PC-9 (cell line): ENCODE data around the gene MOB3B. TPM values are rescaled to one million over a fixed set of nuclear protein-coding genes. Genes with fewer than 3 reads are reported as not detected.

Experiments
- BruUV-seq: library from RNA; stranded (reverse); fragments of 400-500 nt; replicated peaks from 2 replicates; lab custom pipeline; 2021; lab: Mats Ljungman, UMichigan
- CTCF ChIA-PET: fragments of 300-600 bp; sonication (Branson Sonifier 250); formaldehyde crosslinking; loops from one replicate; lab custom pipeline; 2022; ENCODE audit warnings: antibody characterized with exemption; lab: Charles Lee
- POLR2A ChIA-PET: fragments of 300-600 bp; sonication (Branson Sonifier 250); formaldehyde crosslinking; loops from one replicate; lab custom pipeline; 2022; ENCODE audit warnings: antibody characterized with exemption; ENCODE audit not compliant: unreplicated experiment; lab: Charles Lee
- DNase-seq, 2 experiments: peaks; one replicate each; pipeline versions ENCODE4 v3.0.0 to v3.0.0-alpha.2; 2015 to 2022; ENCODE audit warnings: mixed read lengths in 1 of 2
- H2AFZ ChIP-seq: fragments of 200-600 bp; sonication (generic); 2 replicates; pipeline ENCODE4 v1.8.1; 2017; ENCODE audit warnings: antibody characterized with exemption
- H3F3A ChIP-seq: fragments of 200-600 bp; sonication (generic); 2 replicates; pipeline ENCODE4 v1.8.1; 2017; ENCODE audit warnings: antibody characterized with exemption, mild to moderate bottlenecking, low read depth; ENCODE audit not compliant: insufficient read depth
- H3K27ac ChIP-seq: fragments of 200-600 bp; sonication (generic); 2 replicates; pipeline ENCODE4 v1.6.1; 2016; ENCODE audit warnings: mixed run types
- H3K27me3 ChIP-seq: fragments of 200-600 bp; sonication (generic); 2 replicates; pipeline ENCODE4 v1.6.1; 2016; ENCODE audit warnings: low read depth, mixed run types; ENCODE audit not compliant: insufficient read depth
- H3K36me3 ChIP-seq: fragments of 200-600 bp; sonication (generic); 2 replicates; pipeline ENCODE4 v1.6.1; 2016; ENCODE audit warnings: low read depth, mixed run types
- H3K4me1 ChIP-seq: fragments of 200-600 bp; sonication (generic); replicated peaks from 2 replicates; pipeline ENCODE4 v1.6.1; 2016; ENCODE audit warnings: mixed run types; ENCODE audit not compliant: insufficient read depth
- H3K4me2 ChIP-seq: fragments of 200-600 bp; sonication (generic); 2 replicates; pipeline ENCODE4 v1.6.1; 2017; ENCODE audit warnings: mixed run types
- H3K4me3 ChIP-seq: fragments of 200-600 bp; sonication (generic); 2 replicates; pipeline ENCODE4 v1.6.1; 2016; ENCODE audit warnings: mixed run types
- H3K79me2 ChIP-seq: fragments of 200-600 bp; sonication (generic); 2 replicates; pipeline ENCODE4 v1.6.1; 2017; ENCODE audit warnings: low read depth, mixed run types
- H3K9me2 ChIP-seq: fragments of 200-600 bp; sonication (generic); 2 replicates; pipeline ENCODE4 v1.8.1; 2017; ENCODE audit warnings: mild to moderate bottlenecking; ENCODE audit not compliant: insufficient read depth
- H3K9me3 ChIP-seq: fragments of 200-600 bp; sonication (generic); 2 replicates; pipeline ENCODE4 v1.8.1; 2016; ENCODE audit warnings: low read depth; ENCODE audit not compliant: insufficient read depth
- H4K20me1 ChIP-seq: fragments of 200-600 bp; sonication (generic); 2 replicates; pipeline ENCODE4 v1.8.1; 2017; ENCODE audit not compliant: insufficient read depth
- CTCF ChIP-seq: fragments of 200-600 bp; sonication (generic); conservative IDR thresholded peaks from 2 replicates; pipeline ENCODE4 v1.6.1; 2017; ENCODE audit warnings: mixed run types, antibody characterized with exemption, mild to moderate bottlenecking, moderate library complexity
- EZH2 ChIP-seq: fragments of 200-600 bp; sonication (generic); IDR thresholded peaks from 2 replicates; pipeline ENCODE4 v1.8.0; 2017; ENCODE audit warnings: antibody characterized with exemption, low read depth
- intact Hi-C: fragments of 100-400 bp; cut with micrococcal nuclease; formaldehyde crosslinking; loops from one replicate; pipeline ENCODE4 v1.10.0; 2022; ENCODE audit not compliant: unreplicated experiment
- total RNA-seq: library from RNA; stranded (reverse); gene quantifications from 2 replicates; pipeline ENCODE4 v1.2.3, GENCODE V29; 2021

Gene MOB3B
- total RNA-seq, 1 experiment from 2014 or later, result 4.4 TPM

GRCh38 chr9:27538647-27539046 is 9.0 kb upstream of the MOB3B start:
- peaks cover 32% of the 10 kb centered on the region for H3K4me1 ChIP-seq
- no peaks in the 10 kb centered on the region for H3K9me3 ChIP-seq
- H3F3A ChIP-seq, result peaks cover 13% of the 10 kb centered on the region
- no peaks in the 10 kb centered on the region for H3K27me3 ChIP-seq
- ChIA-PET CTCF (no interaction called here), POLR2A (no interaction called here)
- no peak overlapping the region for H2AFZ ChIP-seq
- H3K4me3 ChIP-seq, result no peak overlapping the region
- H3K27ac ChIP-seq, result no peak overlapping the region; the same call in 1 of the 2 replicates
- no peaks in the 10 kb centered on the region for H4K20me1 ChIP-seq
- intact Hi-C loops, result no loop called here
- no TSS peak for BruUV-seq
- no peaks in the 10 kb centered on the region for H3K36me3 ChIP-seq
- no peak overlapping the region for H3K4me2 ChIP-seq
- no peaks in the 10 kb centered on the region for H3K79me2 ChIP-seq
- TF ChIP-seq CTCF, result no peak
- no peak for TF ChIP-seq EZH2
- DNase-seq, result no peak
- H3K9me2 ChIP-seq, result no peaks in the 10 kb centered on the region

DNA sequence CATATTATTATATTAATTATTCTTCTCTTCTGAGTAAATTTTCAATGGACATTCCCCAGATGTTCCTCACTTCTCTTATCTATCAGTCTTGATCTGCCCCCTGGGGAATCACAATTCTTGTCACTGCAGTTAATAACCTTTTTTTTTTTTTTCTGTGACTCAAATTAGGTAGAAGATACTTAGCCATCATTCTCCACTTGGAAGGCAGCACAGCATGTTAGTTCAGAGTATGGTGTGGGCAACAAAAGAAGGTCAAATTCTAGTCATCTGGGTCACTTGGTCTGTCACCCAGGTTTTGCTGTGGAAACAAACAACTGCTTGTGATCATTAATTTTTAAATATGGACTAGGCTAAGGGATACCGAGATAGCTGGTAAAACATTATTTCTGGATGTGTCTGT is 8.1 kb upstream of the MOB3B start:
- ChIA-PET POLR2A (no interaction called here), CTCF (no interaction called here)
- H3K9me3 ChIP-seq, result no peaks in the 10 kb centered on the region
- no TSS peak for BruUV-seq
- no peak overlapping the region for H3K4me3 ChIP-seq
- H3K79me2 ChIP-seq, result no peaks in the 10 kb centered on the region
- peaks cover 32% of the 10 kb centered on the region for H3K4me1 ChIP-seq
- no peak overlapping the region for H3K27ac ChIP-seq
- H3K4me2 ChIP-seq, result no peak overlapping the region
- H3K9me2 ChIP-seq, result no peaks in the 10 kb centered on the region
- intact Hi-C loops, result no loop called here
- H3K36me3 ChIP-seq, result no peaks in the 10 kb centered on the region
- H3F3A ChIP-seq, result peaks cover 13% of the 10 kb centered on the region
- no peak for DNase-seq
- H3K27me3 ChIP-seq, result no peaks in the 10 kb centered on the region
- TF ChIP-seq CTCF, result no peak
- H4K20me1 ChIP-seq, result no peaks in the 10 kb centered on the region
- H2AFZ ChIP-seq, result no peak overlapping the region

- Histone ChIP-seq H3K27ac (no peak overlapping the region), H4K20me1 (no peaks in the 10 kb centered on the region), H3K4me2 (no peak overlapping the region), H3K79me2 (no peaks in the 10 kb centered on the region), H3K4me1 (peaks cover 32% of the 10 kb centered on the region), H3K27me3 (no peaks in the 10 kb centered on the region), H3K9me3 (no peaks in the 10 kb centered on the region), H3K4me3 (no peak overlapping the region), H2AFZ (no peak overlapping the region), H3F3A (peaks cover 13% of the 10 kb centered on the region), H3K36me3 (no peaks in the 10 kb centered on the region), H3K9me2 (no peaks in the 10 kb centered on the region)
- intact Hi-C loops, result no loop called here
- POLR2A ChIA-PET, result no interaction called here
- no TSS peak for BruUV-seq
- TF ChIP-seq CTCF (no peak), EZH2 (no peak)
- DNase-seq, result no peak
- CTCF ChIA-PET, result no interaction called here
Measured at GRCh38 chr9:27537027-27537435, 7.4 kb upstream of the MOB3B start.
